HG03139 (cell line): Measurements from ENCODE around the gene IRX3.

Source experiments
- ATAC-seq: cut with Tn5 transposase; IDR thresholded peaks from one replicate; pipeline ENCODE4 v1.9.1; 2021; ENCODE audit not compliant: unreplicated experiment

IRX3 gene

DNA sequence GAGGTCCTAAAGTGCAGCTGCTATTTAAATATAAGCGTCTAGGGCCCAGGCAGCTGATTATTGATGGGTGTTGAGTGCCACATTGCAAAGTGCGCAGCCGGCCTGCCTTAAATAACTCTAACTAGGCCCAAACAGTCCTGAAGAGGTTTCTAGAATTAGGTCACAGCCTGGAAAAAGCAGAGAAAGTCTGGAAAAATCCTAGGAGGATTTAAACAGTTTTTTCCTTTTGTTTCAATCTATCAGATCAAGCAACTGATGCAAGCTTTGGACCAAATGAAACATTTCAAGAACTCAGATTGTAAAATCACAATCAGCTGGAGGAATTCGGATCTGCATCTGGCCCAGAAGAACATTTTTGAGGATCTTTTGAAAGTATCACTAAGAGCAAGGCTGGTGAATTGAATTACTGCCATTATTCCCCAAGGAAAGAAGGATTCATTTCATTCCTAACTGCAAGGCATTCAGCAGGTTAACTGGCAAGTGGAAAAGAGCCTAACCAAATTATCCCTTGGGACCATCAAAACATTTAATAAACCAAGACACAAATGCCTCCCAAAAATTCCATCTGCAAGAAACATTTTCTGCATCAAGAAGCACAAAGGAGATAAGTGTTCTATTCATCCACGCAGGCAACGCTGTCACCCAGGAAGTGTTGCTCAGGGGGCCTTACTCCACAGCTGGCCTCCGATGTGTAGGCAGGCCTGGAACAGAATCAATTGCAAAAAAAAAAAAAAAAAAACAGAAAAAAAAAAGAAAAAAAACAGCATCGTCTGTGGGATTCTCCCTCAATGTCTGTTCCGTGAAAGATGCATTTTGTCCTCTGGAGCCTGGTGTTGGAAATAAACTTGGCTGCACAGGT lies 46.1 kb downstream of the IRX3 start:
- no peak for ATAC-seq

GRCh38 chr16:54239456-54239855 lies 47.1 kb downstream of the IRX3 start:
- no peak for ATAC-seq

- no peak for ATAC-seq
These were observed 49.8 kb downstream of the IRX3 start for GRCh38 chr16:54236773-54237172.

DNA sequence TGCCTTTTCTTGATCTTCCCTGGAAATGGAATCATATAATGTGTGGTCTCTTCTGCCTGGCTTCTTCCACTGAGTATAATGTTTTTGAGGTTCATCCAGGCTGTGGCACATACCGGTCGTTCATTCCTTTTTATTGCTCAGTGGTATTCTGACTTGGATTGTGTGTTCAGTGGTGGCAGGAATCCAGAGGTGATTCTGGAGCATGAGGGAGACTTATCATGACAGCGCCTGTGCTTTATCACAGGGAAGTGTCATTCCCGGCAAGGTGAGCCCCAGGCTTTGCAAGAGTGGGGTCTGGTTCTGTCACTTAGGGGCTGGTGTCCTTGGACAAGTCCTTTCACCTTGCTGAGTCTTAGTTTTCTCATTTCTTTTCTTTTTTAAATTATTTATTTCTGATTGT lies 53.0 kb downstream of the IRX3 start:
- ATAC-seq: no peak
